A673 (cell line): Measurements from ENCODE around the gene EYA3.

Experiments
- EZH2 ChIP-seq: fragments of 200-600 bp; sonication (generic); IDR thresholded peaks from 2 replicates; pipeline ENCODE4 v1.6.1; 2017; ENCODE audit warnings: borderline replicate concordance, low read depth, mild to moderate bottlenecking, mixed read lengths, antibody characterized with exemption, low read length; ENCODE audit not compliant: poor library complexity, severe bottlenecking
- TF ChIP-seq, protein P1 (sequence below): fragments of 300-800, 200-600 bp; sonication (generic); conservative IDR thresholded peaks from 2 replicates; pipeline ENCODE4 v1.5.1; 2017; ENCODE audit warnings: low read depth, mild to moderate bottlenecking, antibody characterized with exemption, low read length, moderate library complexity, mixed read lengths

DNA sequence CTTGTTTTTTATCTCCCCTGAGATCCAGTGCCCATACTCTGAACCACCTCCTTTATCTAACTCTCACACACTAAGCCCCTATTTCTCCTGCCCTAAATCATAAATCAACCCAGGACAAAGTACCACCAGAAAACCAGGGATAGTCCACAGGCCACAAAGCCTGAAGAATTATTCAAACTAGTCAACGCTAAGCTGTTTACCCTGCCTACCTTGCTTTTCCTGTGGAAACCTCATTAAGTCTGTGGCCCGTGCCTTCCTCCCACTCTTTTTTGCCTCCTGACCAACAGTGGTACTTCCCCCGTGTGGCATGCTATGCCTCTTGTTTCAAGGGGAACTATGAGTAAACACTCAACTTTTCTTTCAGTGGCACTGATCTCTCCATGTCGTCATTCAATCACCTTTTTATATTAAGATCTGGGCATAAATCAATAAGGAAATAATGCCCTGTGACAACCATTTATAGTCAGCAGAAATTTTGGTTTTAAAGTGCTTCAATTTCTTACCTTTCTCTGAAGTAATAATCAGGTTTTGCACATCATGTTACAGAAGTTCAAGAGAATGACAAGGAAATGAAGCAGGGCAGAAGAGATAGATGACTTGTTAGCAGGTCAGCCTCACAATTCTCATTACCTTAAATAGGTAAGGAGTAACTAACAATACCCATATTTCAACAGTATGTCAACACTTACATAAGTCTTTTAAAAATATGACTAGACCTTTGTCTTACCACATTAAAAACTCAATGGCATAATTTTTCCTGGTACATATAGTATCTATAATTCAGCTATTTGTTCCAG lies 32.1 kb downstream of the EYA3 start:
- TF ChIP-seq, protein P1, sequence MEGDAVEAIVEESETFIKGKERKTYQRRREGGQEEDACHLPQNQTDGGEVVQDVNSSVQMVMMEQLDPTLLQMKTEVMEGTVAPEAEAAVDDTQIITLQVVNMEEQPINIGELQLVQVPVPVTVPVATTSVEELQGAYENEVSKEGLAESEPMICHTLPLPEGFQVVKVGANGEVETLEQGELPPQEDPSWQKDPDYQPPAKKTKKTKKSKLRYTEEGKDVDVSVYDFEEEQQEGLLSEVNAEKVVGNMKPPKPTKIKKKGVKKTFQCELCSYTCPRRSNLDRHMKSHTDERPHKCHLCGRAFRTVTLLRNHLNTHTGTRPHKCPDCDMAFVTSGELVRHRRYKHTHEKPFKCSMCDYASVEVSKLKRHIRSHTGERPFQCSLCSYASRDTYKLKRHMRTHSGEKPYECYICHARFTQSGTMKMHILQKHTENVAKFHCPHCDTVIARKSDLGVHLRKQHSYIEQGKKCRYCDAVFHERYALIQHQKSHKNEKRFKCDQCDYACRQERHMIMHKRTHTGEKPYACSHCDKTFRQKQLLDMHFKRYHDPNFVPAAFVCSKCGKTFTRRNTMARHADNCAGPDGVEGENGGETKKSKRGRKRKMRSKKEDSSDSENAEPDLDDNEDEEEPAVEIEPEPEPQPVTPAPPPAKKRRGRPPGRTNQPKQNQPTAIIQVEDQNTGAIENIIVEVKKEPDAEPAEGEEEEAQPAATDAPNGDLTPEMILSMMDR: no peak
- no peak for TF ChIP-seq EZH2
